Activated naive CD8-positive, alpha-beta T cell treated with anti-CD3 and anti-CD28 coated beads, Interleukin-2, amount 10 ng/mL, durations not matched to agents 7 days and 5 days (primary cell): ENCODE results near the gene YIPF5. TPM values are rescaled to one million over a fixed set of nuclear protein-coding genes. Genes with fewer than 3 reads are reported as not detected.

ENCODE experiments used
- ATAC-seq: fragments of 150-1000 bp; cut with Tn5 transposase; one replicate; pipeline ENCODE4 v1.10.0; 2021; ENCODE audit warnings: low read depth, moderate library complexity
- POLR2A ChIA-PET: fragments of 350-600 bp; sonication (Branson Sonifier 250); formaldehyde crosslinking; loops from one replicate; lab custom pipeline; 2021; ENCODE audit warnings: antibody characterized with exemption; lab: Charles Lee
- DNase-seq: peaks from one replicate; pipeline ENCODE4 v3.0.0; 2021
- H3K27ac Mint-ChIP-seq: one replicate; pipeline ENCODE4 v1.8.0; 2022; ENCODE audit warnings: mild to moderate bottlenecking, mixed read lengths
- H3K27me3 Mint-ChIP-seq: one replicate; pipeline ENCODE4 v1.8.0; 2022; ENCODE audit warnings: mild to moderate bottlenecking, moderate library complexity, mixed read lengths
- H3K36me3 Mint-ChIP-seq: one replicate; pipeline ENCODE4 v1.8.0; 2021; ENCODE audit warnings: mild to moderate bottlenecking, mixed read lengths
- H3K4me1 Mint-ChIP-seq: one replicate; pipeline ENCODE4 v1.8.0; 2021; ENCODE audit warnings: mixed read lengths
- H3K4me3 Mint-ChIP-seq: one replicate; pipeline ENCODE4 v1.8.0; 2022; ENCODE audit warnings: mild to moderate bottlenecking, moderate library complexity, mixed read lengths
- H3K9me3 Mint-ChIP-seq: one replicate; pipeline ENCODE4 v1.8.0; 2021; ENCODE audit warnings: mixed read lengths
- total RNA-seq, 2 experiments: library from RNA; stranded (reverse); gene quantifications; one replicate each; pipeline ENCODE4 v1.2.3, GENCODE V29; 2021

The YIPF5 gene
- total RNA-seq, 2 experiments from 2014 or later: 36.6 to 40.5 TPM

DNA sequence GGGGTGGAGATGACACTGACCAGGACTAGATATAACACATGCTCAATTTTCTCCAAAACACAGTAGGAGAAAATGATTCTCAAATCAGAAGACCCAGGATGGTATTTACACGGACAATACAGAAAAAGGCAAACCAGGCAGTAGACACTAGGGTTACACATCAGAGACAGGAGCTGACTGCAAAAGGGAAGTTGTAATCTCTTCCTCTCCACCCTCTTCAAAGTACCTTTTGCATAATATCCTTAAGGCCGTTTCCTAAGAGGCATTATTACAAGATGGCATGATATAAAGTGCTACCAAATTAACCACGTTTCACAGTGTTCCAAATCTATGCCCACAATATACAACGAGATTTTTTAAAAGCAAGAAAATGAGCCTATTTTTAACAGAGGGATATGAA lies 39.2 kb downstream of the YIPF5 start:
- Mint-ChIP-seq H3K4me1 (peaks cover 3% of the 10 kb centered on the region), H3K4me3 (no peak overlapping the region), H3K27ac (no peak overlapping the region), H3K36me3 (no peaks in the 10 kb centered on the region), H3K9me3 (no peaks in the 10 kb centered on the region), H3K27me3 (peaks cover 2% of the 10 kb centered on the region)
- POLR2A ChIA-PET: no interaction called here
- ATAC-seq (no peak), DNase-seq (no peak)

DNA sequence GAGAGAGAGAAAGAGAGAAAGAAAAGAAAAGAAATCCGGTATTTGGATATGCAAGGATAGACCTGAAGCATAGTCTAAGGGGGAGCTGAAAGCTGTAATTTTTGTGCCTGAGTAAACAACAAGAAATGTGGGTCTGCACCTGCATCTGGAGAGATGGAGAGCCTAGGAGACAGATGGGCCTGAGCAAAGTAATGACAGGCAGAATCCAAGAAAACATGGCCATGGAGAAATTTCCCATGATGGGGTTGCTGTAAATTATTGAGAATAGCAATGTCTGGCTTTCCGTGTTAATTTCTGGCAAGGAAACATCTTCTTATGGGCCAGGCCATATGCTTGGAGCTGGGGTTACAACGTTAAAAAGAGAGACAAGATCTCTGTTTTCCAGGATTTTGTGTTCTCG lies 40.2 kb downstream of the YIPF5 start:
- H3K4me1 Mint-ChIP-seq: no peaks in the 10 kb centered on the region
- no peak overlapping the region for H3K4me3 Mint-ChIP-seq
- ATAC-seq: no peak
- no peaks in the 10 kb centered on the region for H3K36me3 Mint-ChIP-seq
- no peaks in the 10 kb centered on the region for H3K9me3 Mint-ChIP-seq
- DNase-seq: no peak
- POLR2A ChIA-PET: no interaction called here
- no peak overlapping the region for H3K27ac Mint-ChIP-seq
- H3K27me3 Mint-ChIP-seq: peaks cover 2% of the 10 kb centered on the region

DNA sequence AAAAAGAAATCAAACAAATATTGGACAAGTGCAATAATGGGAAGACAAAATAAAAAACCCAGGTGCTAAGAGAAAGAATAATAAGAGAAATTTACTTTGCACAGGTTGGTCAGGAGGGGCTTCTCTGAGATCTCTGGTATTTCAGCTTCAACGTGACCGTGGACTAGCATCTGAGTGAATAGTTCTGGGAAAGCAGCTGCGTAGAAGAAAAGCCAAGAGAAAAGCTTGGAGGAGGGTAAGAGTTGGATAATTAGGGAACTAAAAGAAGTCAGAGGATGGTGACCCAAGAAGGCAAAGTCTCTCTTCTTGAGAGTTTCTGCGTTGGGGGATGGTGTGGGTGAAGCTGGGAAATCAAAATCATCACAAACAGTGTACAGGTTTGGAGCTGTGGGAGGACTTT lies 41.6 kb downstream of the YIPF5 start:
- DNase-seq (no peak), ATAC-seq (no peak)
- Mint-ChIP-seq H3K36me3 (no peaks in the 10 kb centered on the region), H3K4me3 (no peak overlapping the region), H3K27ac (no peak overlapping the region), H3K27me3 (peaks cover 2% of the 10 kb centered on the region), H3K4me1 (no peaks in the 10 kb centered on the region), H3K9me3 (no peaks in the 10 kb centered on the region)
- POLR2A ChIA-PET: interaction anchor here (0.7 kb wide), 1 partner anchor 1203 kb away, joined by 3 read pairs; no protein-coding TSS in a partner anchor

DNA sequence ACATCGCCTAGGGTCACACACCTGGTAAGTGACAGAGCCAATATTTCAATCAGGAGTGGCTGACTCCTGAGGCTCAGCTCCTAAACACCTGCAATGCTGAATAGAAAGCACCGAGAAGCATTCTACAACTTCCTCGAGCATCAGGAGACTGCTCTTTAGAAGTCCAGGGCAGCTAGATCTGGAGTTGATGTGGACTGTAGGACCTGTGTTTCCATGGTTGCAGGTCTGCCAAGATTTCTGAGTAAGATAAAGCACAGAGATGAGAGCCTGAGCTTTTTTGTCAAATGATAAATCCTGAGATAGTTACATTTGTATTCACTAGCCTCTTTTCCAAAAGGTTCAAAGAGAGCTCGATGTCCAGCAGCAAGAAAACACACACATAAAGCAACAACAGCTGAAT lies 43.8 kb downstream of the YIPF5 start:
- Mint-ChIP-seq H3K4me3 (no peak overlapping the region), H3K4me1 (no peaks in the 10 kb centered on the region), H3K36me3 (no peaks in the 10 kb centered on the region), H3K27me3 (peaks cover under 1% of the 10 kb centered on the region), H3K9me3 (no peaks in the 10 kb centered on the region), H3K27ac (no peak overlapping the region)
- DNase-seq (no peak), ATAC-seq (no peak)
- POLR2A ChIA-PET: no interaction called here

DNA sequence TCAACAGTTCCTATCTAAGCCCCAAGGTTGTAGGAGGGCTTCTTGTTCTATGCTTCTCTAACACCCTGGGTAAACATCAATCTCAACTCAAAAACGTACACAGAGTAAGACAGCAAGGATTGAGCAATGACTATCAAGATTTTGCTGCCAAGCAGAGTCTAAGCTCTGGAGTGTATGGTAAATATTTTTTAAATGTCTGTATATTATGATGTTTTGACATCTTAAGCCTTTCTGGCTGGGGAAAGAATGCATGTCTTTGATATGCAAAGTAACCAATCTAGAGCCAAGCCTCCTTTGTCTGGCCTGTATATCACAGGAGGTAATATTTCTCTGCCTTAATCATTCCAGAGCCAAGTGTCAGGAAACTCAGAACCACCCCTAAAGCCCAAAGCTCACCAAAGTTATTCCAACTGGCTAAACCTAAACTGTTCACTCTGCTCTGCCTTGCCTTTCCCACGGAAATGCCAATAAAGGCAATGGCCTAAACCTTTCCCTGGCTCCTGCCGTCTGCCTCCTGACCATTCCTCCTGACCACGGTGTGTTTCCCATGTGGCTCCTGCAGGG lies 45.2 kb downstream of the YIPF5 start:
- no peak overlapping the region for H3K27ac Mint-ChIP-seq
- POLR2A ChIA-PET: no interaction called here
- no peaks in the 10 kb centered on the region for H3K36me3 Mint-ChIP-seq
- ATAC-seq (no peak), DNase-seq (no peak)
- no peaks in the 10 kb centered on the region for H3K9me3 Mint-ChIP-seq
- no peaks in the 10 kb centered on the region for H3K27me3 Mint-ChIP-seq
- no peaks in the 10 kb centered on the region for H3K4me1 Mint-ChIP-seq
- no peak overlapping the region for H3K4me3 Mint-ChIP-seq

DNA sequence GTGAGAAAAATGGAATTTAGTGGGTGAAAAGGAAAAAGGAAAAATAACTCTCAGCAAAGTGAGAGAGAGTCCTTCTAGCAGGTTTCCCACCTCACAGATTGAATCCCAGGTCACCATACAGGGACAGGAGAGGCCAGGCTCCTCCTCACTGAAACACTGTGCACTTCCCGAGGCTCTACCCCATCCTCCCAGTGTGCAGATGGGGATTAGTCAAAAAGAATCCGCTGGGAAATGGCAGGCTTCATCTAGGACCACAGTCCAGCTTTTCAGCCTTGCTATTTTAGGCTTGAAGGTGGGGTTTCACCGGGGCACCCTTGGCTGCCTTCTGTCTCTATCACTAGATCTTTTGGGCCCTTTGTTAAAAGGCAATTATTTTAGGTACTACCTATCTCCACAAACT lies 47.8 kb downstream of the YIPF5 start:
- H3K27me3 Mint-ChIP-seq: peaks cover 2% of the 10 kb centered on the region
- no peaks in the 10 kb centered on the region for H3K36me3 Mint-ChIP-seq
- ATAC-seq (no peak), DNase-seq (no peak)
- POLR2A ChIA-PET: no interaction called here
- no peak overlapping the region for H3K27ac Mint-ChIP-seq
- H3K4me1 Mint-ChIP-seq: no peaks in the 10 kb centered on the region
- no peaks in the 10 kb centered on the region for H3K9me3 Mint-ChIP-seq
- no peak overlapping the region for H3K4me3 Mint-ChIP-seq

DNA sequence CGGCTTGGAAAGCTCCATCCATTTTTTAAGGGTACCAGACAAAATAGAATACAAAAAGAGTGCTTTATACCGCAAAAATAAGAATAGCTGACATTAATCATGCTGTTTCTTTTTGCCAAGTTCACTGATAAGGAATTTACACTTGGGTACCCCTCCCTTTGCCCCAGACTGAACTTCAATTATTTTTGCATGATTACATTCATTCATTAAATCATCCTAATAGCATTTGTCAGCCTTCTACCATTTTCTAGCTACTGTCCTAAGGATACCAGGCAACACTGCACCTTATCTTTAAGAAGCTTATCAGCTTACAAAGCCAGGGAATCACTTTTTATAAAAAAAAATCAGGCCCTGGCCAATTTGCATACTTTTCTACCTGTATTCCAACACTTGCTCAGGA lies 48.4 kb downstream of the YIPF5 start:
- POLR2A ChIA-PET: no interaction called here
- DNase-seq (no peak), ATAC-seq (no peak)
- Mint-ChIP-seq H3K27me3 (peaks cover 2% of the 10 kb centered on the region), H3K4me1 (no peaks in the 10 kb centered on the region), H3K4me3 (no peak overlapping the region), H3K36me3 (no peaks in the 10 kb centered on the region), H3K9me3 (no peaks in the 10 kb centered on the region), H3K27ac (no peak overlapping the region)

DNA sequence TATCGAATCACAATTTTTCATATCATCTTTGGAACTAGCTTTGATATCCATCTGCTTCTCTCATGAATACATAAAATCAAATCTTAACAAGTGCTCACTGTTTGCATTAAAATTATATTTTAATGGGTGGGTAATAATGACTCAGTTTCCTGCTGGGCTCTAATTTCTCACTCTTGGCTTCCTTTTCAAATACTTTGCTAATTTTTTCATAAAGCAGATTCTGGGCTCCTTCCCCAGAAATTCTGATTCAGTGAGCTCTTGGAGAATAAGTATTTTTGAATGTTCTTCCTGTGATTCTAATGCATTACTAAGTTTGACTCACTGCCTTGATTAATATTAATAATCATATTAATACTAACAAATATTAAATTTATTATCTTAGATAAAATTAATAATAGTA lies 48.9 kb downstream of the YIPF5 start:
- POLR2A ChIA-PET: no interaction called here
- Mint-ChIP-seq H3K9me3 (no peaks in the 10 kb centered on the region), H3K27ac (no peak overlapping the region), H3K36me3 (no peaks in the 10 kb centered on the region), H3K4me3 (no peak overlapping the region), H3K27me3 (peaks cover 2% of the 10 kb centered on the region), H3K4me1 (no peaks in the 10 kb centered on the region)
- DNase-seq: no peak
- ATAC-seq: no peak

DNA sequence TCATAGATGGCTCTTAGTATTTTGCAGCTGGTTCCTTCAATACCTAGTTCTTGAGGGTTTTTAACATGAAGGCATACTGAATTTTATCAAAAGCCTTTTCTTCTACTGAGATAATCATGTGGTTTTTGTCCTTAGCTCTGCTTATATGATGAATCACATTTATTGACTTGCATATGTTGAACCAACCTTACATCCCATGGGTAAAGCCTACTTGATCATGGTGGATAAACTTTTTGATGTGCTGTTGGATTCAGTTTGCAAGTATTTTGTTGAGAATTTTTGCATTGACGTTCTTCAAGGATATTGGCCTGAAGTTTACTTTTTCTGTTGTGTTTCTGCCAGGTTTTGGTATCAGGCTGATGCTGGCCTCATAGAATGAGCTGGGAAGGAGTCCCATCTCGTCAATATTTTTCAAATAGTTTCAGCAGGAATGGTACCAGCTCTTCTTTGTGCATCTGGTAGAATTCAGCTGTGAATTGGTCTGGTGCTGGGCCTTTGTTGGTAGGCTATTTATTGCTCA lies 49.7 kb downstream of the YIPF5 start:
- Mint-ChIP-seq H3K4me1 (no peaks in the 10 kb centered on the region), H3K36me3 (no peaks in the 10 kb centered on the region), H3K4me3 (no peak overlapping the region), H3K9me3 (no peaks in the 10 kb centered on the region), H3K27ac (peak overlapping the region; percentile 23), H3K27me3 (peaks cover 2% of the 10 kb centered on the region)
- DNase-seq (no peak), ATAC-seq (no peak)
- POLR2A ChIA-PET: no interaction called here

DNA sequence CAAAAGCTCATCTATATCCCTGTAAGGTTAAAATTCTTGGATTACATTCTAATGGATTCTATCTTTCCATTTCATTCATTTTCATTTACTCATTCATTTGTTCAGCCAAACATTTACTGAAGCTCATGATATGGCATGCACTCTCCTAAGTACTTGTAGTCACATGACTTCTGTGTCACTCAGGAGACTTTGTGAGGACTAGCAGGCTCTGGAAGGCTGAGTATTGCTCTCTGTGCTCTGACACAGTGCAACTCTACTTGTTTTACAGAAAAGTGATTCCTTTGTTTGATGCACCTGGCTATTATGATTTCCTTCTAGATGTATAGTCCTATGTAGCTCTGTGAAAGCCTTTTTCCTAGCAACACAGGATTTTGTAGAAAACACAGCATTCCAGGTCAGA lies 53.0 kb downstream of the YIPF5 start:
- DNase-seq: no peak
- Mint-ChIP-seq H3K27ac (no peak overlapping the region), H3K9me3 (no peaks in the 10 kb centered on the region), H3K27me3 (peaks cover 9% of the 10 kb centered on the region), H3K36me3 (no peaks in the 10 kb centered on the region), H3K4me3 (no peak overlapping the region), H3K4me1 (no peaks in the 10 kb centered on the region)
- no peak for ATAC-seq
- POLR2A ChIA-PET: no interaction called here

DNA sequence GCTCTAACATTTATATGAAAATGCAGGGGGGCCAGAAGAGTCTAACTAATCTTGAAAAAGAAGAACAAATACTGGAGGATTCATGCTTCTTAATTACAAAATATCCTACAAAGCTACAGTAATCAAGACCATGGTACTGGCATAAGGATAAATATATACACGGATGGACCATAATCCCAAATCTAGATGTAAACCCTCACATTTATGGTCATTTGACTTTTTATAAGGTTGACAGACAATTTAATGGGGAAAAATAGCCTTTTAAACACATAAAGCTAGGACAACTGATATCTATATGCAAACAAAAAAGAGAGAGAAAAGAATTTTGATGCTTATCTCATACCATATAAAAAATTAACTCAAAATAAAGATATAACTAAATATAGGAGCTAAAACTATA lies 55.9 kb downstream of the YIPF5 start:
- H3K27ac Mint-ChIP-seq: no peak overlapping the region
- no peak overlapping the region for H3K4me3 Mint-ChIP-seq
- H3K27me3 Mint-ChIP-seq: peaks cover 7% of the 10 kb centered on the region
- DNase-seq (no peak), ATAC-seq (no peak)
- POLR2A ChIA-PET: no interaction called here
- no peaks in the 10 kb centered on the region for H3K4me1 Mint-ChIP-seq
- H3K9me3 Mint-ChIP-seq: no peaks in the 10 kb centered on the region
- H3K36me3 Mint-ChIP-seq: no peaks in the 10 kb centered on the region

Other genes with a start within 250 kb of the YIPF5 start
- gene KCTD16, start 214 bp upstream of the YIPF5 start, total RNA-seq: under 1 TPM; 0.17 to 0.22 TPM